ENCODE results near the gene CDC42EP5.

The CDC42EP5 gene

DNA sequence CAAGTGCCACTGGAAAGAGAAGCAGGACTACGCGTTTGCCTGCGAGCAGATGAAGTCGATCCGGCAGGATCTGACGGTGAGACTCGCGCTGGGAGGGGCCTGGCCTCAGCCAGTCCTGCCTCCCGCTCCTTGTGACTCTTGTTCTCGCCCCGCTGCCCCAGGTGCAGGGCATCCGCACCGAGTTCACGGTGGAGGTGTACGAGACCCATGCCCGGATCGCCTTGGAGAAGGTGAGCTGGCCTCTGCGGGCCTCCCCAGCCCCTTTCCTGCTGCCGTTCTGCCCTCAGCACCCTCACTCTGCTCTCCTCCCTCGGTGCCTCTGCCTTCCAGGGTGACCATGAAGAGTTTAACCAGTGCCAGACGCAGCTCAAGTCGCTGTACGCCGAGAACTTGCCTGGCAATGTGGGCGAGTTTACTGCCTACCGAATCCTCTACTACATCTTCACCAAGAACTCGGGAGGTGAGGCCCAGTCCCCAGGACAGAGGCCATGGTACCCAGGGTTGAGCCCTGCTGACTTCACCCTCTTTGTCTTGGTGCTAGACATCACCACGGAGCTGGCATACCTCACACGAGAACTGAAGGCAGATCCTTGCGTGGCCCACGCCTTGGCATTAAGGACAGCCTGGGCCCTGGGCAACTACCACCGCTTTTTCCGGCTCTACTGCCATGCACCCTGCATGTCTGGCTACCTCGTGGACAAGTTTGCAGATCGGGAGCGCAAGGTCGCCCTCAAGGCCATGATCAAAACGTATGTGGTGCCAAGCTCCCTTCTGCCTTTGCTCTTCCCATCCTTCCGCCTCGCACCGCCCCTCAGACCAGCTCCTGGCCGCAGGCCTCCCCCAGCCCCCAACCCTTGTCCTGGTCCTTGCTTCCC, 15.1 kb downstream of the CDC42EP5 start:
- Histone ChIP-seq H2AFZ (ENCODE audit: low read depth, low read length) (no peak overlapping the region), H3K4me3 (ENCODE audit: low read depth in 1 of 2, low read length in 2 of 2) (no peak overlapping the region), H3K36me3 (ENCODE audit: insufficient read depth, low read length) (peaks cover 97% of the 10 kb centered on the region), H3K27me3 (ENCODE audit: insufficient read depth, low read length, poor library complexity) (no peaks in the 10 kb centered on the region), H3K9ac (ENCODE audit: low read depth, low read length) (no peak overlapping the region), H3K4me2 (ENCODE audit: insufficient read depth, low read length) (no peak overlapping the region), H3K27ac (ENCODE audit: low read length) (no peak overlapping the region), H4K20me1 (ENCODE audit: insufficient read depth, low read length) (peaks cover 95% of the 10 kb centered on the region), H3K4me1 (ENCODE audit: insufficient read depth, low read length) (no peaks in the 10 kb centered on the region), H3K79me2 (ENCODE audit: insufficient read depth, low read length) (peaks cover 39% of the 10 kb centered on the region), H3K9me3 (ENCODE audit: insufficient read depth, low read length, severe bottlenecking) (no peaks in the 10 kb centered on the region)
- no peak for TF ChIP-seq EZH2 (IDR thresholded peaks at IDR 0.05; ENCODE audit: borderline replicate concordance, low read depth, low read length, severe bottlenecking)
- TF ChIP-seq, protein P1, sequence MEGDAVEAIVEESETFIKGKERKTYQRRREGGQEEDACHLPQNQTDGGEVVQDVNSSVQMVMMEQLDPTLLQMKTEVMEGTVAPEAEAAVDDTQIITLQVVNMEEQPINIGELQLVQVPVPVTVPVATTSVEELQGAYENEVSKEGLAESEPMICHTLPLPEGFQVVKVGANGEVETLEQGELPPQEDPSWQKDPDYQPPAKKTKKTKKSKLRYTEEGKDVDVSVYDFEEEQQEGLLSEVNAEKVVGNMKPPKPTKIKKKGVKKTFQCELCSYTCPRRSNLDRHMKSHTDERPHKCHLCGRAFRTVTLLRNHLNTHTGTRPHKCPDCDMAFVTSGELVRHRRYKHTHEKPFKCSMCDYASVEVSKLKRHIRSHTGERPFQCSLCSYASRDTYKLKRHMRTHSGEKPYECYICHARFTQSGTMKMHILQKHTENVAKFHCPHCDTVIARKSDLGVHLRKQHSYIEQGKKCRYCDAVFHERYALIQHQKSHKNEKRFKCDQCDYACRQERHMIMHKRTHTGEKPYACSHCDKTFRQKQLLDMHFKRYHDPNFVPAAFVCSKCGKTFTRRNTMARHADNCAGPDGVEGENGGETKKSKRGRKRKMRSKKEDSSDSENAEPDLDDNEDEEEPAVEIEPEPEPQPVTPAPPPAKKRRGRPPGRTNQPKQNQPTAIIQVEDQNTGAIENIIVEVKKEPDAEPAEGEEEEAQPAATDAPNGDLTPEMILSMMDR (IDR thresholded peaks at IDR 0.05; ENCODE audit: borderline replicate concordance, extremely low read depth, low read length, poor library complexity, severe bottlenecking): no peak
- no peak for ATAC-seq (ENCODE audit: insufficient read depth, low read depth)
- DNase-seq: no peak

DNA sequence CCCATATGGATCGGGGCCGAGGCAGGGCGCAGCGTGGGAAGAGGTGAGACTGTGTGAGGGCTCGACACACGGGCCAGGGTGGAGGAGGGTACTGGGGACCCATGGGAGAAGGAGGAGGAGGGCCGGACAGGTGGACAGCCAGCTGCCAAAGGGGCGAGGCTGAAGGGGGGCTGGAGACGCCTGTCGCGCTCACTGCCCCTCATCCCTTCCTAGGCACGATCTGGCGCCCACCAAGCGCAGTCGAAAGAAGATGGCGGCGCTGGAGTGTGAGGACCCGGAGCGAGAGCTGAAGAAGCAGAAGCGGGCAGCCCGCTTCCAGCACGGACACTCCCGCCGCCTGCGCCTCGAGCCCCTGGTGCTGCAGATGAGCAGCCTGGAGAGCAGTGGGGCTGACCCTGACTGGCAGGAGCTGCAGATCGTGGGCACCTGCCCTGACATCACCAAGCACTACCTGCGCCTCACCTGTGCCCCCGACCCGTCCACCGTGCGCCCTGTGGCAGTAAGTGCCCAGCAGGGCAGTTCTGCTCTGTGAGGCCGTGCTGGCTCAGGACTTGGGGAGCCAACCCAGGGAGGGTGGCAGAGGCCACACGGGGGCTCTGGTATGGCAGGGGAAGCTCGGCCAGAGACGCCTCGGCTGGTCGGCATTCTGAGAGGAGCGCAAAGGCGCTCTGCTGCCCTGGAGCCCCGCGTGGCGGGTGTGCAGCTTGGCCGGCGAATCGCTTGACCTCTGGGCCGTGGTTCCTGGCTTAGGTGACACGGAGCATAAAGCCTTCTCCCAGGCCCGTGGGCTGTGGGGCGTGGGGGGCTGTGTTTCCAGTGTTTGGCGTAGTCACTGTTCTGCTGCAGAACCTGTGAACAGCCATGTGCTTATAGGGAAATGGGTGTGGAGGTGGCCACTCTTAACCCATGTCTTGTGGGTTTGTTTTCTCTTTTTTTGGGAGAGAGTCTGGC, 16.4 kb downstream of the CDC42EP5 start:
- no peak overlapping the region for H3K4me3 ChIP-seq (ENCODE audit: low read depth in 1 of 2, low read length in 2 of 2)
- H3K27ac ChIP-seq (ENCODE audit: low read length): no peak overlapping the region
- H3K9ac ChIP-seq (ENCODE audit: low read depth, low read length): no peak overlapping the region
- no peaks in the 10 kb centered on the region for H3K27me3 ChIP-seq (ENCODE audit: insufficient read depth, low read length, poor library complexity)
- H3K4me2 ChIP-seq (ENCODE audit: insufficient read depth, low read length): no peak overlapping the region
- peaks cover 9% of the 10 kb centered on the region for H3K4me1 ChIP-seq (ENCODE audit: insufficient read depth, low read length)
- peaks cover 97% of the 10 kb centered on the region for H4K20me1 ChIP-seq (ENCODE audit: insufficient read depth, low read length)
- peaks cover 98% of the 10 kb centered on the region for H3K36me3 ChIP-seq (ENCODE audit: insufficient read depth, low read length)
- ATAC-seq (ENCODE audit: insufficient read depth, low read depth): no peak
- TF ChIP-seq, protein P1 (IDR thresholded peaks at IDR 0.05; ENCODE audit: borderline replicate concordance, extremely low read depth, low read length, poor library complexity, severe bottlenecking): no peak
- TF ChIP-seq EZH2 (IDR thresholded peaks at IDR 0.05; ENCODE audit: borderline replicate concordance, low read depth, low read length, severe bottlenecking): no peak
- no peak for DNase-seq
- no peak overlapping the region for H2AFZ ChIP-seq (ENCODE audit: low read depth, low read length)
- H3K9me3 ChIP-seq (ENCODE audit: insufficient read depth, low read length, severe bottlenecking): no peaks in the 10 kb centered on the region
- H3K79me2 ChIP-seq (ENCODE audit: insufficient read depth, low read length): peaks cover 53% of the 10 kb centered on the region

DNA sequence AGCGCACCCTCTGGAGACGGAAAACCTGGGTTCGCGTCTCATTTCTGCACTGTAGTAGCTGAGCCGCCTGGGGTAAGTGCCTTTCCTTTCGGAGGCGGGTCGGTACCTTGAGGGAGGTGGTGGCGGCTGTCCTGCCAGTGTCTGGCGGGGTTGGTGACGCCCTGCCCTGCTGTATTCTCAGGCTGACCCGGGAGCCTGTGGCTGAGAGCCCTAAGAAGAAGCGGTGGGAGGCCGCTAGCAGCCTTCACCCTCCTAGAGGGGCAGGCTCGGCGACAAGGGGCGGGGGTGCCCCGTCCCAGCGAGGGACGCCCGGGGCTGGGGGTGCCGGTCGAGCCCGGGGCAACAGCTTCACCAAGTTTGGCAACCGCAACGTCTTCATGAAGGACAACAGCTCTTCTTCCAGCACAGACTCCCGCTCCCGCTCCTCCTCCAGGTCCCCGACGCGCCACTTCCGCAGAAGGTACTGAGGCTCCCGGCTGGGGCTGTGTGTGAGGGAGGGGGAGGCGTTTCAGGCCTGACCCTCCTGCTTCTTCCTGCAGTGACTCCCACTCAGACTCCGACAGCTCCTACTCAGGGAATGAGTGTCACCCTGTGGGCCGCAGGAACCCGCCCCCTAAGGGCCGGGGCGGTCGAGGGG, 17.2 kb downstream of the CDC42EP5 start:
- no peaks in the 10 kb centered on the region for H3K27me3 ChIP-seq (ENCODE audit: insufficient read depth, low read length, poor library complexity)
- peaks cover 98% of the 10 kb centered on the region for H3K36me3 ChIP-seq (ENCODE audit: insufficient read depth, low read length)
- H4K20me1 ChIP-seq (ENCODE audit: insufficient read depth, low read length): peaks cover 97% of the 10 kb centered on the region
- no peak overlapping the region for H3K4me2 ChIP-seq (ENCODE audit: insufficient read depth, low read length)
- ATAC-seq (ENCODE audit: insufficient read depth, low read depth) (no peak), DNase-seq (no peak)
- H3K4me3 ChIP-seq (ENCODE audit: low read depth in 1 of 2, low read length in 2 of 2): no peak overlapping the region
- peaks cover 60% of the 10 kb centered on the region for H3K79me2 ChIP-seq (ENCODE audit: insufficient read depth, low read length)
- H3K9me3 ChIP-seq (ENCODE audit: insufficient read depth, low read length, severe bottlenecking): no peaks in the 10 kb centered on the region
- no peak for TF ChIP-seq EZH2 (IDR thresholded peaks at IDR 0.05; ENCODE audit: borderline replicate concordance, low read depth, low read length, severe bottlenecking)
- TF ChIP-seq, protein P1 (IDR thresholded peaks at IDR 0.05; ENCODE audit: borderline replicate concordance, extremely low read depth, low read length, poor library complexity, severe bottlenecking): no peak
- H3K27ac ChIP-seq (ENCODE audit: low read length): no peak overlapping the region
- no peak overlapping the region for H3K9ac ChIP-seq (ENCODE audit: low read depth, low read length)
- H2AFZ ChIP-seq (ENCODE audit: low read depth, low read length): no peak overlapping the region
- peaks cover 17% of the 10 kb centered on the region for H3K4me1 ChIP-seq (ENCODE audit: insufficient read depth, low read length)

Measured in DND-41 (cell line).